Thyroid gland (tissue), 4 donors: ENCODE results near the gene ATP9B.

Experiments used
- POLR2A ChIP-seq, 2 donors: fragments of 450-650 bp; IDR thresholded peaks; one replicate each; pipeline ENCODE4 v1.6.1; 2017; ENCODE audit warnings: antibody characterized with exemption in 2 of 2, mild to moderate bottlenecking in 2 of 2, moderate library complexity in 1 of 2
- TF ChIP-seq, protein P1 (sequence below), 6 experiments: fragments of 200-600 bp in 3 of 6; fragments of 450-650 bp in 3 of 6; sonication (generic) in 3 of 6; IDR thresholded peaks; one replicate each; pipeline ENCODE4 v1.5.1; 2016 to 2019; ENCODE audit warnings: antibody characterized with exemption in 6 of 6, mild to moderate bottlenecking in 2 of 6, inconsistent platforms in 1 of 6, moderate library complexity in 1 of 6

DNA sequence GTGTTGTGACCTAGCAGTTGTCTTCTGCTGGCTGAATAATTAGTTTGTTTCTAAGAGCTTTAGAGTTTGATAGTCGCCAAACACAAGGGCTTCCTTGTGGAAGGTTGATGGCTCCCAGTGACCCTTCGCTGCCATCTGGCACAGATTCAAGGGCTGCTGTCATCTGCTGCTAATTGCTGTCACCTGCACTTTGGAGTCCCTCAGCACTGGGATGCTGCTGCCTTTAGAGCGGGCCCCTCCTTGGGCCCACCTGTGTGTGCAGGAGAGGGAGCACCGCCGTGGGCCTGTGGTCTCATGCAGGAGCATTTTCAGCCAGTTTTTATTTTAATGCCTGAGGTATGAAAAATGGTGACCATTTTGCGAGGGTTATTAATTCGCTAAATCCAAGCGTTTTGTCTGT, 172.6 kb downstream of the ATP9B start:
- TF ChIP-seq, protein P1, sequence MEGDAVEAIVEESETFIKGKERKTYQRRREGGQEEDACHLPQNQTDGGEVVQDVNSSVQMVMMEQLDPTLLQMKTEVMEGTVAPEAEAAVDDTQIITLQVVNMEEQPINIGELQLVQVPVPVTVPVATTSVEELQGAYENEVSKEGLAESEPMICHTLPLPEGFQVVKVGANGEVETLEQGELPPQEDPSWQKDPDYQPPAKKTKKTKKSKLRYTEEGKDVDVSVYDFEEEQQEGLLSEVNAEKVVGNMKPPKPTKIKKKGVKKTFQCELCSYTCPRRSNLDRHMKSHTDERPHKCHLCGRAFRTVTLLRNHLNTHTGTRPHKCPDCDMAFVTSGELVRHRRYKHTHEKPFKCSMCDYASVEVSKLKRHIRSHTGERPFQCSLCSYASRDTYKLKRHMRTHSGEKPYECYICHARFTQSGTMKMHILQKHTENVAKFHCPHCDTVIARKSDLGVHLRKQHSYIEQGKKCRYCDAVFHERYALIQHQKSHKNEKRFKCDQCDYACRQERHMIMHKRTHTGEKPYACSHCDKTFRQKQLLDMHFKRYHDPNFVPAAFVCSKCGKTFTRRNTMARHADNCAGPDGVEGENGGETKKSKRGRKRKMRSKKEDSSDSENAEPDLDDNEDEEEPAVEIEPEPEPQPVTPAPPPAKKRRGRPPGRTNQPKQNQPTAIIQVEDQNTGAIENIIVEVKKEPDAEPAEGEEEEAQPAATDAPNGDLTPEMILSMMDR (IDR thresholded peaks at IDR 0.05) = no peak
- no peak for TF ChIP-seq POLR2A (IDR thresholded peaks at IDR 0.05)
